ENCODE measurements around the gene ROCK2. TPM values are rescaled to one million over a fixed set of nuclear protein-coding genes. Genes with fewer than 3 reads are reported as not detected.

ROCK2 gene
- total and polyA plus RNA-seq, 3 donors from 2014 or later, result 4.6 to 33.7 (median 31.3) TPM

- DNase-seq, result no peak
- Histone ChIP-seq H3K4me1 (no peaks in the 10 kb centered on the region), H3K27ac (no peak overlapping the region), H3K36me3 (ENCODE audit: low read depth, missing control alignments) (no peaks in the 10 kb centered on the region), H3K9me3 (no peaks in the 10 kb centered on the region), H3K4me3 (no peak overlapping the region), H3K27me3 (no peaks in the 10 kb centered on the region)
- 85 to 88% methylated on average over 7 of the region's 7 CpGs for WGBS, 2 donors
- TF ChIP-seq CTCF (IDR thresholded peaks at IDR 0.05) (no peak), POLR2A (IDR thresholded peaks at IDR 0.05) (no peak)
- intact Hi-C loops (cut with DNase I; ENCODE audit: low total_unique reads), result no loop called here
These were observed 157.3 kb downstream of the ROCK2 start for GRCh38 chr2:11187083-11187619.

GRCh38 chr2:11186145-11186544 lies 158.3 kb downstream of the ROCK2 start:
- Histone ChIP-seq H3K4me1 (no peaks in the 10 kb centered on the region), H3K36me3 (ENCODE audit: low read depth, missing control alignments) (no peaks in the 10 kb centered on the region), H3K27ac (no peak overlapping the region), H3K9me3 (no peaks in the 10 kb centered on the region), H3K4me3 (no peak overlapping the region), H3K27me3 (no peaks in the 10 kb centered on the region)
- DNase-seq, result no peak
- WGBS, 2 donors, result 94 to 95% methylated on average over 6 of the region's 6 CpGs
- TF ChIP-seq POLR2A (IDR thresholded peaks at IDR 0.05) (no peak), CTCF (IDR thresholded peaks at IDR 0.05) (no peak)
- intact Hi-C loops (cut with DNase I; ENCODE audit: low total_unique reads), result no loop called here

- Histone ChIP-seq H3K36me3 (ENCODE audit: low read depth, missing control alignments) (no peaks in the 10 kb centered on the region), H3K9me3 (no peaks in the 10 kb centered on the region), H3K27ac (no peak overlapping the region), H3K27me3 (no peaks in the 10 kb centered on the region), H3K4me3 (no peak overlapping the region), H3K4me1 (no peaks in the 10 kb centered on the region)
- TF ChIP-seq CTCF (IDR thresholded peaks at IDR 0.05), result no peak
- TF ChIP-seq POLR2A (IDR thresholded peaks at IDR 0.05), result no peak
- intact Hi-C loops (cut with DNase I; ENCODE audit: low total_unique reads), result no loop called here
- 90 to 97% methylated on average over 2 of the region's 2 CpGs for whole genome bisulfite sequencing, 2 donors
- DNase-seq, result no peak
These were observed 161.5 kb downstream of the ROCK2 start for GRCh38 chr2:11182951-11183350.

- Histone ChIP-seq H3K9me3 (no peaks in the 10 kb centered on the region), H3K36me3 (ENCODE audit: low read depth, missing control alignments) (no peaks in the 10 kb centered on the region), H3K27ac (no peak overlapping the region), H3K4me3 (no peak overlapping the region), H3K4me1 (no peaks in the 10 kb centered on the region), H3K27me3 (no peaks in the 10 kb centered on the region)
- 84 to 86% methylated on average over 6 of the region's 6 CpGs for WGBS, 2 donors
- TF ChIP-seq POLR2A (IDR thresholded peaks at IDR 0.05) (no peak), CTCF (IDR thresholded peaks at IDR 0.05) (no peak)
- DNase-seq, result no peak
- intact Hi-C loops (cut with DNase I; ENCODE audit: low total_unique reads), result no loop called here
These were observed 163.8 kb downstream of the ROCK2 start for GRCh38 chr2:11180653-11181052.

- no peak for TF ChIP-seq POLR2A (IDR thresholded peaks at IDR 0.05)
- no peak for TF ChIP-seq CTCF (IDR thresholded peaks at IDR 0.05)
- Histone ChIP-seq H3K27me3 (no peaks in the 10 kb centered on the region), H3K27ac (no peak overlapping the region), H3K4me1 (no peaks in the 10 kb centered on the region), H3K9me3 (no peaks in the 10 kb centered on the region), H3K4me3 (no peak overlapping the region), H3K36me3 (ENCODE audit: low read depth, missing control alignments) (no peaks in the 10 kb centered on the region)
- intact Hi-C loops (cut with DNase I; ENCODE audit: low total_unique reads), result no loop called here
- WGBS, 2 donors, result 79 to 91% methylated on average over 4 of the region's 4 CpGs
- no peak for DNase-seq
These were observed 164.5 kb downstream of the ROCK2 start for GRCh38 chr2:11179899-11180298.
